Fibroblast of lung (primary cell): Measurements from ENCODE around the gene SPEN.

ENCODE experiments used
- CTCF ChIP-seq, 2 donors: IDR thresholded peaks in 1 of 2; conservative IDR thresholded peaks in 1 of 2; 1 replicate in 1 of 2; 2 replicates in 1 of 2; pipeline ENCODE4 v1.5.1; 2011 to 2012; ENCODE audit warnings: low read length in 2 of 2, control low read depth in 1 of 2, inconsistent platforms in 1 of 2, low read depth in 1 of 2, mild to moderate bottlenecking in 1 of 2
- EZH2 ChIP-seq: IDR thresholded peaks from 2 replicates; pipeline ENCODE4 v1.5.1; 2012; ENCODE audit warnings: low read length, control low read depth, mild to moderate bottlenecking; ENCODE audit errors: missing control alignments

DNA sequence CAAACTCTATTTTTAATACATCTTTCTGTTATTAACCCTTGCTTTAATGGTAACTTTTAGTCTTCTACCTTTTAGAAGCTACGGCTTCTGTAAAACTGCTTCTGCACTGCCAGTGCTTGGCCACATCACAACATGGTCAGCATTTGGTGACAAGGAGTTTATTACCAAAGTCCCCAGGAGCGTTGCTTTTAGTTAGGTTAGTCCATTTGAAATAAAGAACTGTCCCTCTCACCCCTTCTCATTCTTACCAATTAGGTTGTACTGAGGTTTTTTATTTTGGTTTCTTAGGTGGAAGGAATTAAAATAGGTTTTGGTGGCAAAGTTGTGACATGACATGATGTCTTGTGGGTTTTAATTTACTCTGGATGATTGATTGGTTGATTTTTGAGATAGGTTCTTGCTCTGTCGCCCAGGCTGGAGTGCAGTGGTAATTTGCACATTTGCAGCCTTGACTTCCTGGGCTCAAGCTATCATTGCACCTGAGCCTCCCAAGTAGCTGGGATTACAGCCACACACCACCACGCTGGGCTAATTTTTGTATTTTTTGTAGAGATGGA, 39.2 kb downstream of the SPEN start:
- TF ChIP-seq CTCF (conservative IDR thresholded peaks at IDR 0.05 in 1 of 2, IDR thresholded peaks at IDR 0.05 in 1 of 2; ENCODE audit: low read depth in 1 of 2, low read length in 2 of 2) (no peak), EZH2 (no peak)
